HEK293 (cell line): ENCODE measurements around the gene ZC3H11A.

Experiments used
- CTCF ChIA-PET: fragments of 350-600 bp; formaldehyde crosslinking; extraction: SDS; loops from one replicate; lab custom pipeline; 2021; ENCODE audit warnings: antibody characterized with exemption; lab: Yijun Ruan, JAX
- POLR2A ChIA-PET: fragments of 300-600 bp; formaldehyde crosslinking; extraction: SDS; loops from one replicate; lab custom pipeline; 2020; ENCODE audit warnings: antibody characterized with exemption, inconsistent platforms; lab: Yijun Ruan, JAX
- H3K27ac ChIP-seq: fragments of 200-500 bp; sonication (Bioruptor generic); 2 replicates; pipeline ENCODE4 v1.5.1; 2014; ENCODE audit warnings: low read depth, low read length, control low read depth, inconsistent platforms; ENCODE audit errors: extremely low read depth
- H3K36me3 ChIP-seq, 2 experiments: fragments of 200-500 bp in 1 of 2; sonication (Bioruptor generic) in 1 of 2; 1 replicate in 1 of 2; 2 replicates in 1 of 2; pipeline ENCODE4 v1.5.1; 2014 to 2017; ENCODE audit warnings: inconsistent platforms in 2 of 2, low read length in 2 of 2; ENCODE audit not compliant: control insufficient read depth in 2 of 2, insufficient read depth in 1 of 2
- H3K4me1 ChIP-seq: fragments of 200-500 bp; sonication (Bioruptor generic); 2 replicates; pipeline ENCODE4 v1.5.1; 2014; ENCODE audit warnings: mild to moderate bottlenecking, low read length, inconsistent platforms; ENCODE audit not compliant: control insufficient read depth, insufficient read depth
- H3K4me3 ChIP-seq: 2 replicates; pipeline ENCODE4 v1.5.1; 2011; ENCODE audit warnings: low read depth, mild to moderate bottlenecking, control low read depth, low read length, moderate library complexity
- H3K9me3 ChIP-seq: fragments of 200-500 bp; sonication (Bioruptor generic); 2 replicates; pipeline ENCODE4 v1.5.1; 2014; ENCODE audit warnings: low read depth, low read length, inconsistent platforms; ENCODE audit not compliant: control insufficient read depth, insufficient read depth
- GLIS1 ChIP-seq: fragments of 450-650 bp; formaldehyde crosslinking; IDR thresholded peaks from 2 replicates; pipeline ENCODE4 v1.5.1; 2016; ENCODE audit warnings: missing biosample characterization, missing genetic modification characterization
- OVOL3 ChIP-seq: fragments of 450-650 bp; formaldehyde crosslinking; IDR thresholded peaks from 2 replicates; pipeline ENCODE4 v1.5.1; 2016; ENCODE audit warnings: missing biosample characterization, missing genetic modification characterization
- PRDM4 ChIP-seq: fragments of 450-650 bp; formaldehyde crosslinking; IDR thresholded peaks from 2 replicates; pipeline ENCODE4 v1.5.1; 2017; ENCODE audit warnings: missing biosample characterization, missing genetic modification characterization
- PRDM6 ChIP-seq: fragments of 450-650 bp; formaldehyde crosslinking; IDR thresholded peaks from 2 replicates; pipeline ENCODE4 v1.5.1; 2017; ENCODE audit warnings: missing biosample characterization, missing genetic modification characterization
- SP2 ChIP-seq: fragments of 450-650 bp; formaldehyde crosslinking; IDR thresholded peaks from 2 replicates; pipeline ENCODE4 v1.5.1; 2016; ENCODE audit warnings: missing biosample characterization, missing genetic modification characterization
- ZBTB26 ChIP-seq: fragments of 450-650 bp; formaldehyde crosslinking; optimal IDR thresholded peaks from 2 replicates; pipeline ENCODE3; 2016; ENCODE audit warnings: missing biosample characterization, mild to moderate bottlenecking, missing genetic modification characterization
- ZBTB44 ChIP-seq: fragments of 450-650 bp; IDR thresholded peaks from 2 replicates; pipeline ENCODE4 v1.5.1; 2018; ENCODE audit warnings: missing biosample characterization, mild to moderate bottlenecking, missing genetic modification characterization
- ZFP69B ChIP-seq: fragments of 450-650 bp; formaldehyde crosslinking; IDR thresholded peaks from 2 replicates; pipeline ENCODE4 v1.5.1; 2016; ENCODE audit warnings: missing biosample characterization, missing genetic modification characterization
- ZNF112 ChIP-seq: fragments of 450-650 bp; formaldehyde crosslinking; IDR thresholded peaks from 2 replicates; pipeline ENCODE4 v1.5.0; 2017; ENCODE audit warnings: missing biosample characterization, missing genetic modification characterization
- ZNF169 ChIP-seq: fragments of 450-650 bp; formaldehyde crosslinking; IDR thresholded peaks from 2 replicates; pipeline ENCODE4 v1.5.1; 2016; ENCODE audit warnings: missing biosample characterization, missing genetic modification characterization
- ZNF19 ChIP-seq: fragments of 450-650 bp; formaldehyde crosslinking; IDR thresholded peaks from 2 replicates; pipeline ENCODE4; 2016; ENCODE audit warnings: missing biosample characterization, missing genetic modification characterization, low read depth
- ZNF335 ChIP-seq: fragments of 450-650 bp; formaldehyde crosslinking; conservative IDR thresholded peaks from 2 replicates; pipeline ENCODE4 v1.5.1; 2016; ENCODE audit warnings: missing biosample characterization, missing genetic modification characterization
- ZNF48 ChIP-seq: fragments of 450-650 bp; formaldehyde crosslinking; IDR thresholded peaks from 2 replicates; pipeline ENCODE4 v1.5.1; 2016; ENCODE audit warnings: missing biosample characterization, missing genetic modification characterization
- ZNF488 ChIP-seq: fragments of 450-650 bp; formaldehyde crosslinking; IDR thresholded peaks from 2 replicates; pipeline ENCODE4 v1.5.1; 2016; ENCODE audit warnings: missing biosample characterization, missing genetic modification characterization
- ZNF549 ChIP-seq: fragments of 450-650 bp; IDR thresholded peaks from 2 replicates; pipeline ENCODE4 v1.5.1; 2018; ENCODE audit warnings: missing biosample characterization, missing genetic modification characterization, mild to moderate bottlenecking, inconsistent platforms, moderate library complexity
- ZNF561 ChIP-seq: fragments of 450-650 bp; IDR thresholded peaks from 2 replicates; pipeline ENCODE4 v1.5.1; 2018; ENCODE audit warnings: missing biosample characterization, missing genetic modification characterization, borderline replicate concordance
- ZNF571 ChIP-seq: fragments of 450-650 bp; formaldehyde crosslinking; IDR thresholded peaks from 2 replicates; pipeline ENCODE4 v1.5.0; 2017; ENCODE audit warnings: missing biosample characterization, missing genetic modification characterization
- ZNF580 ChIP-seq: fragments of 450-650 bp; formaldehyde crosslinking; IDR thresholded peaks from 2 replicates; pipeline ENCODE4 v1.5.1; 2016; ENCODE audit warnings: missing biosample characterization, missing genetic modification characterization
- ZNF624 ChIP-seq: fragments of 450-650 bp; formaldehyde crosslinking; IDR thresholded peaks from 2 replicates; pipeline ENCODE4 v1.5.1; 2017; ENCODE audit warnings: missing biosample characterization, missing genetic modification characterization
- ZNF701 ChIP-seq: fragments of 450-650 bp; formaldehyde crosslinking; IDR thresholded peaks from 2 replicates; pipeline ENCODE4 v1.5.1; 2016; ENCODE audit warnings: missing biosample characterization, missing genetic modification characterization
- ZNF747 ChIP-seq: fragments of 450-650 bp; formaldehyde crosslinking; IDR thresholded peaks from 2 replicates; pipeline ENCODE4 v1.5.1; 2016; ENCODE audit warnings: missing biosample characterization, missing genetic modification characterization
- ZSCAN16 ChIP-seq: fragments of 450-650 bp; formaldehyde crosslinking; IDR thresholded peaks from 2 replicates; pipeline ENCODE4 v1.5.1; 2016; ENCODE audit warnings: missing biosample characterization, missing genetic modification characterization
- TF ChIP-seq, protein P1 (sequence below): fragments of 450-650 bp; formaldehyde crosslinking; IDR thresholded peaks from 2 replicates; pipeline ENCODE4 v1.5.1; 2016; ENCODE audit warnings: missing biosample characterization, missing genetic modification characterization
- TF ChIP-seq, protein P2 (sequence below): fragments of 450-650 bp; IDR thresholded peaks from 2 replicates; pipeline ENCODE4 v1.5.1; 2018; ENCODE audit warnings: missing biosample characterization, missing genetic modification characterization

The ZC3H11A gene

DNA sequence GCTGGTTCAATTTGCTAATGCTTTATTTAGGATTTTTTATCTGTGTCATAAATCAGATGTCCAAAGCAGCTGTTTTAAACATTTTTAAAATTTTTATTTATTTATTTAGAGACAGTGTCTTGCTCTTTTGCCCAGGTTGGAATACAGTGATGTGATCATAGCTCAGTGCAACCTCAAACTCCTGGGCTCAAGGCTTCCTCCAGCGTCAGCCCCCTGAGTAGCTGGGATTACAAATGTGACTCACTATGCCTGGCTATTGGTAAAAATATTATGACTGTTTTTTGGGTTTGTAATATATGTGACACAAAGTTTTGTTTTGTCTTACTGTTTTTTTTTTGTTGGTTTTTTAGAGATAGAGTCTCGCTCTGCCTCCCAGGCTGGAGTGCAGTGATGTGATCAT is 11.8 kb downstream of the ZC3H11A start:
- no peak overlapping the region for H3K27ac ChIP-seq
- H3K4me1 ChIP-seq, result no peaks in the 10 kb centered on the region
- TF ChIP-seq, protein P1, sequence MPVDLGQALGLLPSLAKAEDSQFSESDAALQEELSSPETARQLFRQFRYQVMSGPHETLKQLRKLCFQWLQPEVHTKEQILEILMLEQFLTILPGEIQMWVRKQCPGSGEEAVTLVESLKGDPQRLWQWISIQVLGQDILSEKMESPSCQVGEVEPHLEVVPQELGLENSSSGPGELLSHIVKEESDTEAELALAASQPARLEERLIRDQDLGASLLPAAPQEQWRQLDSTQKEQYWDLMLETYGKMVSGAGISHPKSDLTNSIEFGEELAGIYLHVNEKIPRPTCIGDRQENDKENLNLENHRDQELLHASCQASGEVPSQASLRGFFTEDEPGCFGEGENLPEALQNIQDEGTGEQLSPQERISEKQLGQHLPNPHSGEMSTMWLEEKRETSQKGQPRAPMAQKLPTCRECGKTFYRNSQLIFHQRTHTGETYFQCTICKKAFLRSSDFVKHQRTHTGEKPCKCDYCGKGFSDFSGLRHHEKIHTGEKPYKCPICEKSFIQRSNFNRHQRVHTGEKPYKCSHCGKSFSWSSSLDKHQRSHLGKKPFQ, result no peak
- TF ChIP-seq PRDM4 (tag by site-specific recombination) (no peak), ZFP69B (tag by site-specific recombination) (no peak), ZNF169 (tag by site-specific recombination) (no peak), ZSCAN16 (tag by site-specific recombination) (no peak), ZNF580 (no peak), ZNF624 (tag by site-specific recombination) (no peak), ZNF561 (tag by site-specific recombination) (no peak), ZNF488 (tag by site-specific recombination) (no peak)
- CTCF ChIA-PET, result no interaction called here
- no peaks in the 10 kb centered on the region for H3K9me3 ChIP-seq
- peaks cover 51 to 63% of the 10 kb centered on the region in 2 experiments for H3K36me3 ChIP-seq
- no peak overlapping the region for H3K4me3 ChIP-seq
- POLR2A ChIA-PET, result no interaction called here

- ChIA-PET CTCF (no interaction called here), POLR2A (no interaction called here)
- no peak overlapping the region for H3K27ac ChIP-seq
- H3K4me3 ChIP-seq, result no peak overlapping the region
- TF ChIP-seq ZNF19, result no peak
- TF ChIP-seq PRDM6 (tag by site-specific recombination), result no peak
- no peak for TF ChIP-seq ZNF335 (tag by site-specific recombination)
- no peak for TF ChIP-seq ZNF549 (tag by site-specific recombination)
- no peak for TF ChIP-seq ZNF112
- TF ChIP-seq ZNF571, result no peak
- TF ChIP-seq ZBTB26 (tag by site-specific recombination), result no peak
- no peak for TF ChIP-seq GLIS1
- no peak for TF ChIP-seq ZNF48 (tag by site-specific recombination)
- TF ChIP-seq OVOL3 (tag by site-specific recombination), result no peak
- no peak for TF ChIP-seq ZBTB44 (tag by site-specific recombination)
- TF ChIP-seq ZNF747, result no peak
- no peak for TF ChIP-seq ZNF701 (tag by site-specific recombination)
- TF ChIP-seq SP2 (tag by site-specific recombination), result no peak
- TF ChIP-seq, protein P2, sequence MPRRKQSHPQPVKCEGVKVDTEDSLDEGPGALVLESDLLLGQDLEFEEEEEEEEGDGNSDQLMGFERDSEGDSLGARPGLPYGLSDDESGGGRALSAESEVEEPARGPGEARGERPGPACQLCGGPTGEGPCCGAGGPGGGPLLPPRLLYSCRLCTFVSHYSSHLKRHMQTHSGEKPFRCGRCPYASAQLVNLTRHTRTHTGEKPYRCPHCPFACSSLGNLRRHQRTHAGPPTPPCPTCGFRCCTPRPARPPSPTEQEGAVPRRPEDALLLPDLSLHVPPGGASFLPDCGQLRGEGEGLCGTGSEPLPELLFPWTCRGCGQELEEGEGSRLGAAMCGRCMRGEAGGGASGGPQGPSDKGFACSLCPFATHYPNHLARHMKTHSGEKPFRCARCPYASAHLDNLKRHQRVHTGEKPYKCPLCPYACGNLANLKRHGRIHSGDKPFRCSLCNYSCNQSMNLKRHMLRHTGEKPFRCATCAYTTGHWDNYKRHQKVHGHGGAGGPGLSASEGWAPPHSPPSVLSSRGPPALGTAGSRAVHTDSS (tag by site-specific recombination), result no peak
- no peaks in the 10 kb centered on the region for H3K9me3 ChIP-seq
- no peaks in the 10 kb centered on the region for H3K4me1 ChIP-seq
- H3K36me3 ChIP-seq, result peaks cover 55 to 62% of the 10 kb centered on the region in 2 experiments
Measured at GRCh38 chr1:203813581-203814341, 18.3 kb downstream of the ZC3H11A start.
